ENCODE results near the gene IFITM2. TPM values are rescaled to one million over a fixed set of nuclear protein-coding genes. Genes with fewer than 3 reads are reported as not detected.

The IFITM2 gene
- total and polyA plus RNA-seq, 2 of the 4 experiments (the other 2 are of a cell fraction), result 31.2 to 564 TPM

DNA sequence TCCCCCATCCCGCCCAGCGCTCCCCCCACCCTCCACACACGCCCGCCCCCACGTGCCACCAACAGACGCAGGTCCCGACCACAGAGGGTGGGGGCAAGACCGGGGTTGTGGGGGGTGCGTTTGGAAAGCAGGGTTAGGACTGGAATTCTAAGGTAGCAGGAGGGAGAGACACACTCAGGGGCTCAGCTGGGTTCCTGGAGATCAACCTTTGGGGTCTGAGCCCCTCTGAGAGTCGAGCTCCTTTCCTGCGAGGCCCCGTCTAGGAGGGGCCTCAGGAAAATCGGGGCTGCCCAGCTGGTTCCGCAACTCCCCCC is 18.3 kb upstream of the IFITM2 start:
- H3K14ac ChIP-seq (replicated peaks; ENCODE audit: low read depth, low read length), result 0 out of 2 replicates have a peak overlapping the region, but pooled peaks have one; percentile 76
- ChIA-PET CTCF (no interaction called here), POLR2A (ENCODE audit: unreplicated experiment) (interaction anchor here (0.7 kb wide), 1 partner anchor 9 kb away, joined by 3 read pairs; no protein-coding TSS in a partner anchor)
- WGBS, 2 experiments (ENCODE audit: extremely low coverage in 2 of 2, insufficient read length in 1 of 2), result 42% methylated on average over 3 of the region's 14 CpGs; no CpG with 5 or more reads in 1 of the 2 experiments
- in situ Hi-C loops (cut with MboI; ENCODE audit: low sequenced_read_pairs) (loop anchor here (10.0 kb wide), 1 partner anchor 65 kb away; no protein-coding TSS in a partner anchor), dilution Hi-C loops (cut with HindIII; ENCODE audit: low sequenced_read_pairs, unreplicated experiment) (no loop called here), intact Hi-C loops (cut with micrococcal nuclease) (no loop called here)
- ATAC-seq (ENCODE audit: low read depth) (peak; percentile 3; the same call in 1 of the 2 replicates), DNase-seq (no peak)
- peak overlapping the region; percentile 42 for H3K4me3 ChIP-seq (ENCODE audit: insufficient read depth, low read depth, low read length)
- peak overlapping the region; percentile 51; the same call in 1 of the 2 replicates for H2AK5ac ChIP-seq (ENCODE audit: low read depth, low read length)
- no peak overlapping the region for H2BK120ac ChIP-seq (ENCODE audit: low read depth, low read length)
- no peak overlapping the region; the same call in 1 of the 2 replicates for H4K91ac ChIP-seq (ENCODE audit: insufficient read depth, low read depth, low read length)
- peaks cover 0 to 7% of the 10 kb centered on the region in 2 experiments; a peak in 3 of 4 replicates for H3K79me1 ChIP-seq (ENCODE audit: low read depth in 1 of 2, low read length in 2 of 2)
- peak overlapping the region; percentile 64 to 86; a peak in 3 of 4 replicates for H4K8ac ChIP-seq (ENCODE audit: low read depth in 2 of 2, low read length in 2 of 2)
- H3K27ac ChIP-seq (ENCODE audit: insufficient read depth, low read length), result no peak overlapping the region; the same call in 1 of the 2 replicates
- peak overlapping the region; percentile 3; the same call in 1 of the 2 replicates for H3K56ac ChIP-seq (ENCODE audit: extremely low read depth, insufficient read depth, low read length)
- no peak overlapping the region for H2BK5ac ChIP-seq (ENCODE audit: low read depth, low read length, poor library complexity, severe bottlenecking)
- BruUV-seq (replicated peaks), result no TSS peak
- H3K4me2 ChIP-seq (ENCODE audit: low read depth, low read length), result peak overlapping the region; percentile 83
- peaks cover 15% of the 10 kb centered on the region for H3K36me3 ChIP-seq (ENCODE audit: control insufficient read depth, insufficient read depth, low read length)
- peak overlapping the region; percentile 71 for H2AFZ ChIP-seq (replicated peaks; ENCODE audit: low read length, poor library complexity)
- H2AK9ac ChIP-seq (replicated peaks; ENCODE audit: low read depth, low read length, poor library complexity), result peak overlapping the region; percentile 97
- no peak overlapping the region for H2BK20ac ChIP-seq (ENCODE audit: low read depth, low read length)
- H3K4me1 ChIP-seq (ENCODE audit: control insufficient read depth, insufficient read depth, low read length), result peaks cover 4% of the 10 kb centered on the region; the same call in 1 of the 2 replicates
- peak overlapping the region; percentile 56 for H3K4ac ChIP-seq (ENCODE audit: low read depth, low read length)
- no peak overlapping the region; the same call in 1 of the 2 replicates for H4K5ac ChIP-seq (ENCODE audit: low read depth, low read length)
- peak overlapping the region; percentile 54 for H3K9ac ChIP-seq (ENCODE audit: low read depth, low read length)
- no peaks in the 10 kb centered on the region for H3K9me3 ChIP-seq (ENCODE audit: control insufficient read depth, insufficient read depth, low read length)
- no peaks in the 10 kb centered on the region for H4K20me1 ChIP-seq (ENCODE audit: insufficient read depth, low read length)
- no peak overlapping the region; the same call in 2 of the 3 replicates for H2BK15ac ChIP-seq (ENCODE audit: low read depth, low read length)
- H3K18ac ChIP-seq (ENCODE audit: low read depth, low read length), result no peak overlapping the region
- H3K9me1 ChIP-seq (ENCODE audit: insufficient read depth, low read length), result no peaks in the 10 kb centered on the region
- TF ChIP-seq RCOR1 (IDR thresholded peaks at IDR 0.05; ENCODE audit: insufficient replicate concordance, low read length) (no peak), BHLHE40 (IDR thresholded peaks at IDR 0.05; ENCODE audit: low read depth, low read length) (no peak), POLR2A (IDR thresholded peaks at IDR 0.05; ENCODE audit: low read depth, low read length) (no peak), MAZ (IDR thresholded peaks at IDR 0.05; ENCODE audit: borderline replicate concordance, low read depth, low read length) (no peak), RFX5 (IDR thresholded peaks at IDR 0.05; ENCODE audit: low read depth, low read length) (no peak), SMC3 (IDR thresholded peaks at IDR 0.05; ENCODE audit: low read depth, low read length) (no peak), NFE2L2 (IDR thresholded peaks at IDR 0.05; ENCODE audit: low read depth, low read length) (no peak), USF2 (IDR thresholded peaks at IDR 0.05; ENCODE audit: low read depth, low read length) (no peak)
- H3K23ac ChIP-seq (ENCODE audit: low read depth, low read length), result peak overlapping the region; percentile 94; the same call in 1 of the 2 replicates
- peaks cover 15% of the 10 kb centered on the region; the same call in 1 of the 2 replicates for H3K27me3 ChIP-seq (ENCODE audit: control insufficient read depth, insufficient read depth, low read length)

Data from IMR-90 (cell line).